Cardiac muscle cell (in vitro differentiated cells and primary cell): Measurements from ENCODE around the gene MNT. TPM values are rescaled to one million over a fixed set of nuclear protein-coding genes. Genes with fewer than 3 reads are reported as not detected.
A peak's percentile ranks its signal among the peaks of the same experiment; 100 is the strongest.
"Not testable (repeated sequence)": the region's sequence is repeated elsewhere in the genome, so short reads cannot be mapped to it uniquely, and the experiment has no call there.

Experiments
- DNase-seq, 2 donors: peaks; one replicate each; pipeline versions ENCODE4 v3.0.0 to v3.0.0-alpha.2; 2010 to 2017; ENCODE audit warnings: low read depth in 1 of 2, low spot score in 1 of 2
- H3K27ac ChIP-seq: fragments of 200-600 bp; sonication (generic); 2 replicates; pipeline ENCODE4 v1.5.1; 2016
- H3K27me3 ChIP-seq: fragments of 200-600 bp; sonication (generic); 2 replicates; pipeline ENCODE4 v1.6.0; 2016; ENCODE audit warnings: control low read depth
- H3K36me3 ChIP-seq: fragments of 200-600 bp; sonication (generic); 2 replicates; pipeline ENCODE4 v1.5.1; 2016; ENCODE audit warnings: control low read depth
- H3K4me1 ChIP-seq: fragments of 200-600 bp; sonication (generic); 2 replicates; pipeline ENCODE4 v1.8.1; 2017; ENCODE audit warnings: low read depth, mild to moderate bottlenecking, mixed run types
- H3K4me3 ChIP-seq: fragments of 200-600 bp; sonication (generic); 2 replicates; pipeline ENCODE4 v1.5.1; 2016; ENCODE audit warnings: mild to moderate bottlenecking
- H3K9me3 ChIP-seq: fragments of 200-600 bp; sonication (generic); 2 replicates; pipeline ENCODE4 v1.5.1; 2017; ENCODE audit warnings: low read depth, mild to moderate bottlenecking, control low read depth
- polyA plus RNA-seq: library from polyadenylated mRNA; unstranded; fragments of >200 nt; fragmentation: Nextera tagmentation; extraction: Ambion mirVana; gene quantifications from 2 replicates; pipeline ENCODE4 v1.2.1, GENCODE V29; 2016
- total RNA-seq: library from RNA; depleted of rRNA; stranded (reverse); fragments of >200 nt; gene quantifications from 2 replicates; pipeline ENCODE4 v1.2.3, GENCODE V29; 2016
- TF ChIP-seq, protein P1 (sequence below): IDR thresholded peaks from 2 replicates; pipeline ENCODE4 v1.5.1; 2012; ENCODE audit warnings: low read depth, mild to moderate bottlenecking, low read length

Gene MNT
- total and polyA plus RNA-seq, 2 experiments from 2014 or later: 7.3 to 17.4 TPM

DNA sequence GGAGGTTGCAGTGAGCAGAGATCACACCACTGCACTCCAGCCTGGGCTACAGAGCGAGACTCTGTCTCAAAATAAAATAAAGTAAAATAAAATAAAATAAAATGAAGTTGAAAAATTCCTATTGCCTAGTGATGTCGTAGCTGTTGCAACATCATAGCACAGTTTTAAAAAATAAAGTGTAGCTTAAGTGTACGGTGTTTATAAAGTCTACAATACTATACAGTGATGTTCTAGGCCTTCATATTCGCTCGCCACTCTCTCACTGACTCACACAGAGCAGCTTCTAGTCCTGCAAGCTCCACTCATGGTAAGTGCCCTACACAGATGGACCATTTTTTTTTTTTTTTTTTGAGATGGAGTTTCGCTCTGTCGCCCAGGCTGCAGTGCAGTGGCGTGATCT is 43.5 kb upstream of the MNT start:
- Histone ChIP-seq H3K9me3 (no peaks in the 10 kb centered on the region), H3K4me1 (no peaks in the 10 kb centered on the region)
- TF ChIP-seq, protein P1, sequence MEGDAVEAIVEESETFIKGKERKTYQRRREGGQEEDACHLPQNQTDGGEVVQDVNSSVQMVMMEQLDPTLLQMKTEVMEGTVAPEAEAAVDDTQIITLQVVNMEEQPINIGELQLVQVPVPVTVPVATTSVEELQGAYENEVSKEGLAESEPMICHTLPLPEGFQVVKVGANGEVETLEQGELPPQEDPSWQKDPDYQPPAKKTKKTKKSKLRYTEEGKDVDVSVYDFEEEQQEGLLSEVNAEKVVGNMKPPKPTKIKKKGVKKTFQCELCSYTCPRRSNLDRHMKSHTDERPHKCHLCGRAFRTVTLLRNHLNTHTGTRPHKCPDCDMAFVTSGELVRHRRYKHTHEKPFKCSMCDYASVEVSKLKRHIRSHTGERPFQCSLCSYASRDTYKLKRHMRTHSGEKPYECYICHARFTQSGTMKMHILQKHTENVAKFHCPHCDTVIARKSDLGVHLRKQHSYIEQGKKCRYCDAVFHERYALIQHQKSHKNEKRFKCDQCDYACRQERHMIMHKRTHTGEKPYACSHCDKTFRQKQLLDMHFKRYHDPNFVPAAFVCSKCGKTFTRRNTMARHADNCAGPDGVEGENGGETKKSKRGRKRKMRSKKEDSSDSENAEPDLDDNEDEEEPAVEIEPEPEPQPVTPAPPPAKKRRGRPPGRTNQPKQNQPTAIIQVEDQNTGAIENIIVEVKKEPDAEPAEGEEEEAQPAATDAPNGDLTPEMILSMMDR: no peak

DNA sequence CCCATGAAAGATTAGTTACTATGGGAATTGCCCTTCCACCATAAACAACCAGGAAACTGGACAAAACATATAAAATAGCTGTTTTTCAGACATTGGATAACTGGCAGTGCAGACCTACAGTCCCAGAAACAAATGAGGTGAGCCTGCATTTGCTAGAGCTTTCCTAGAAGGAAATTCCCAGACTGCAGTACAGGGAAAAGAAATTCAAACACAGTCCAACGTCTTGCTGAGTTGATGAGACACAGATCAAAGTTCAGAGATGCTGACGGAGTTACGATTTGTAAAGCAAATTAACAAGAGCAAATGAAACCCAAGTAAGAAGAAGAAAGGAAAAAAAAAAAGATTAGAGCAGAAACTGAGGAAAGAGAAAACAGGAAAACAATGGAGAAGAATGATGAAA is 41.3 kb upstream of the MNT start:
- Histone ChIP-seq H3K4me1 (no peaks in the 10 kb centered on the region), H3K27me3 (no peaks in the 10 kb centered on the region), H3K36me3 (peaks cover 6% of the 10 kb centered on the region), H3K9me3 (no peaks in the 10 kb centered on the region), H3K4me3 (no peak overlapping the region), H3K27ac (no peak overlapping the region)
- DNase-seq: no peak
- TF ChIP-seq, protein P1: no peak

More for the DNA sequence above, 43.5 kb upstream of the MNT start:
- no peak for DNase-seq
- H3K4me3 ChIP-seq: no peak overlapping the region
- no peaks in the 10 kb centered on the region for H3K36me3 ChIP-seq
- H3K27ac ChIP-seq: no peak overlapping the region
- H3K27me3 ChIP-seq: no peaks in the 10 kb centered on the region

DNA sequence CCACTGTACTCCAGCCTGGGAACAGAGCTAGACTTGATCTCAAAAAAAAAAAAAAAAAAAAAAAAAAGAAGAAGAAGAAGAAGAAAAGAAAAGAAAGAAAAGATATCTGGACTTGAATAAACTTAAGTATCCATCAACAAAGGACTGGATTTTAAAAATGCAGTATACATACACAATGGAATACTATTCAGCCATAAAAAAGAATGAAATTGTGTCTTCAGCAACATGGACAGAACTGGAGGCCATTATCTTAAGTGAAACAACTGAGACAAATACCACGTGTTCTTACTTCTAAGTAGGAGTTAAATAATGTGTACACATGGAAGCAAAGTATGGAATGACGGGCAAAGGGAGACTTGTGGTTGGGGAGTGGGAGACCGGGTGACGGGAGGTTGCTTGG is 40.1 kb upstream of the MNT start:
- no peak overlapping the region for H3K27ac ChIP-seq
- H3K4me1 ChIP-seq: peaks cover 2% of the 10 kb centered on the region
- peaks cover 8% of the 10 kb centered on the region for H3K36me3 ChIP-seq
- no peaks in the 10 kb centered on the region for H3K9me3 ChIP-seq
- H3K27me3 ChIP-seq: no peaks in the 10 kb centered on the region
- TF ChIP-seq, protein P1: no peak
- DNase-seq: no peak
- H3K4me3 ChIP-seq: no peak overlapping the region

DNA sequence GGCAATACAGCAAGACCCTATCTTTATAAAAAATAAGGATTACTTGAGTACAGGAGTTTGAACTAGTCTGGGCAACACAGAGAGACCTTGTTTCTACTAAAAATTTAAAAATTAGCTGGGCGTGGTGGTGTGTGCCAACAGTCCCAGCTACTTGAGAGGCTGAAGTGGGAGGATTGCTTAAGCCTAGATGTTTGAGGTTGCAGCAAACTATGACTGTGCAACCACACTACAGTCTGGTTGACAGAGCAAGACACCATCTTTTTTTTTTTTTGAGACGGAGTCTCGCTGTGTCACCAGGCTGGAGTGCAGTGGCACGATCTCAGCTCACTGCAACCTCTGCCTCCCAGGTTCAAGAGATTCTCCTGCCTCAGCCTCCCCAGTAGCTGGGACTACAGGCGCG is 39.1 kb upstream of the MNT start:
- not testable (repeated sequence) for H3K9me3 ChIP-seq, H3K27ac ChIP-seq, H3K27me3 ChIP-seq, H3K4me3 ChIP-seq, H3K36me3 ChIP-seq
- peak in 1 of 2 donors; percentile 74 for DNase-seq
- peaks cover 11% of the 10 kb centered on the region for H3K4me1 ChIP-seq

DNA sequence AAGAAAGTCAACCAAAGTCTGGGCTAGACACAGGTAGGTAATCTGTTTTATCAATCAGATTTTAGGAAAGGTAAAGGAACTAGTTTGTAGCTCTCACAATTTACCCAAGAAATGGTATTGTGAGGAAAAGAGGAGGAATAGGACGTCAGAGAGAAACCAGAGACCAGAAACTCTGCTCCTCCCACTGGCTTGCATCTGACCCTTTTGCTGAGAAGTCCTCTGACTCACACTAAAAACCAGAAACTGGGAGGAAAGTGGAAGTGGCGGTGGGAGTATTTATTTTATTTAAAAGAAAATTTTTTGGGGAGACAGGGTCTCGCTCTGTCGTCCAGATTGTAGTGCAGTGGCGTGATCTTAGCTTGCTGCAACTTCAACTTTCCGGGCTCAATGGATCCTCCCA is 38.0 kb upstream of the MNT start:
- Histone ChIP-seq H3K27ac (no peak overlapping the region), H3K4me3 (no peak overlapping the region), H3K36me3 (peaks cover 8% of the 10 kb centered on the region), H3K9me3 (no peaks in the 10 kb centered on the region), H3K4me1 (peaks cover 11% of the 10 kb centered on the region), H3K27me3 (no peaks in the 10 kb centered on the region)
- TF ChIP-seq, protein P1: no peak
- peak in 1 of 2 donors; percentile 67 for DNase-seq

DNA sequence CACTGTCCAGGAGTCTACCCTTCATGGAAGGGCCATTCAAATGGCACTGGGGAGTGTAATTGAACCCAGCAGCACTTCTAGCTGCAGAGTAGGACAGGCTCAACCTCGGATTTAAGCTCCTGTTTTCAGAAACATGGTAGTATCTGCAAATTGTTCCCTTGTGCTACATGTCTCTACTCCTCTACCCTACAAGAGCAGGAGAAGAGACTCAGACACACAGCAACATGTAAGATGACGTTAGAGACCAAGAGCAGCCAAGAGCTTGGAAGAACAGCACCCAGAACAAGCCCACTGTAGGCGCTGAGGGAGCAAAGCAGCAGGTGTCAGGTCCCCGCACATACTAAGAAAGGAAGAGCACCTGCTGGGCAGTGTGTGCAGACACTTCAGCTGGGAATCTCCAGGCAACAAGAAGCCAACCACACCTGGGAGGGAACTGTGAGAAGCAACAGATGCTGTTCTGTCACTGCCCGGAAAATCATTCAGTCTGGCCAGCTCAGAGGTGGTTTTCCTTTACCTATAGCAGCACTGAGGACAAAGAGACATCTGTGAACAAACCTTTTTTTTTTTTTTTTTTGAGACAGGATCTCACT is 35.6 kb upstream of the MNT start:
- no peaks in the 10 kb centered on the region for H3K27me3 ChIP-seq
- H3K9me3 ChIP-seq: no peaks in the 10 kb centered on the region
- TF ChIP-seq, protein P1: no peak
- H3K4me1 ChIP-seq: peaks cover 11% of the 10 kb centered on the region
- H3K4me3 ChIP-seq: no peak overlapping the region
- no peak for DNase-seq
- no peak overlapping the region for H3K27ac ChIP-seq
- H3K36me3 ChIP-seq: peaks cover 14% of the 10 kb centered on the region
